ENCODE results near the gene INPP5F. TPM values are rescaled to one million over a fixed set of nuclear protein-coding genes. Genes with fewer than 3 reads are reported as not detected.

INPP5F gene
- total RNA-seq, 1 donor from 2014 or later: 46.1 TPM

GRCh38 chr10:119871881-119872609 lies 146.2 kb downstream of the INPP5F start:
- no peak for TF ChIP-seq CTCF (IDR thresholded peaks at IDR 0.05; ENCODE audit: unreplicated experiment)
- no peaks in the 10 kb centered on the region for H3K36me3 Mint-ChIP-seq (ENCODE audit: insufficient read depth)
- peak; percentile 56 for DNase-seq (ENCODE audit: low spot score, unreplicated experiment)
- no peaks in the 10 kb centered on the region for H3K27me3 Mint-ChIP-seq
- H3K27ac Mint-ChIP-seq: peak overlapping the region; percentile 92
- peak overlapping the region; percentile 92 for H3K4me3 Mint-ChIP-seq (ENCODE audit: low read depth)
- H3K9me3 Mint-ChIP-seq (ENCODE audit: low read depth): no peaks in the 10 kb centered on the region
- H3K4me1 Mint-ChIP-seq (ENCODE audit: low read depth): peaks cover 19% of the 10 kb centered on the region

DNA sequence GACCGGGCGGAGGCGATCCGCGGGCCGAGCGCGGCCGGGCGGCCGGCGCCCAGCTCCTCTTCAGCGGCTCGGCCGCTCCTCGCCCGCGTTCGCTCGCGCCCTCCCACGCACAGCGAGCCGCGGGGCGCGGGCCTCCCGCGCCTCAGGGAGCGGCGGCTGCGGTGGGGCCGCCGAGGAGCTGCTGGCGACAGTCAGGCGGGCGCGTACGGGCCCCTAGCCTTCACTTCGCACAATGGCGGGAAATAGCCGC lies 146.7 kb downstream of the INPP5F start, which contains the start of gene MCMBP:
Gene MCMBP, minus strand, starts transcription at position 234 of the 250 bp plus-strand sequence. CDS start 259 bp downstream, outside the sequence.
- TF ChIP-seq CTCF (IDR thresholded peaks at IDR 0.05; ENCODE audit: unreplicated experiment): no peak
- peak; percentile 20 for DNase-seq (ENCODE audit: low spot score, unreplicated experiment)
- Mint-ChIP-seq H3K36me3 (ENCODE audit: insufficient read depth) (no peaks in the 10 kb centered on the region), H3K4me1 (ENCODE audit: low read depth) (peaks cover 19% of the 10 kb centered on the region), H3K4me3 (ENCODE audit: low read depth) (peak within 1 kb of the TSS; percentile 92), H3K9me3 (ENCODE audit: low read depth) (no peaks in the 10 kb centered on the region), H3K27me3 (no peaks in the 10 kb centered on the region), H3K27ac (peak within 1 kb of the TSS; percentile 92)

DNA sequence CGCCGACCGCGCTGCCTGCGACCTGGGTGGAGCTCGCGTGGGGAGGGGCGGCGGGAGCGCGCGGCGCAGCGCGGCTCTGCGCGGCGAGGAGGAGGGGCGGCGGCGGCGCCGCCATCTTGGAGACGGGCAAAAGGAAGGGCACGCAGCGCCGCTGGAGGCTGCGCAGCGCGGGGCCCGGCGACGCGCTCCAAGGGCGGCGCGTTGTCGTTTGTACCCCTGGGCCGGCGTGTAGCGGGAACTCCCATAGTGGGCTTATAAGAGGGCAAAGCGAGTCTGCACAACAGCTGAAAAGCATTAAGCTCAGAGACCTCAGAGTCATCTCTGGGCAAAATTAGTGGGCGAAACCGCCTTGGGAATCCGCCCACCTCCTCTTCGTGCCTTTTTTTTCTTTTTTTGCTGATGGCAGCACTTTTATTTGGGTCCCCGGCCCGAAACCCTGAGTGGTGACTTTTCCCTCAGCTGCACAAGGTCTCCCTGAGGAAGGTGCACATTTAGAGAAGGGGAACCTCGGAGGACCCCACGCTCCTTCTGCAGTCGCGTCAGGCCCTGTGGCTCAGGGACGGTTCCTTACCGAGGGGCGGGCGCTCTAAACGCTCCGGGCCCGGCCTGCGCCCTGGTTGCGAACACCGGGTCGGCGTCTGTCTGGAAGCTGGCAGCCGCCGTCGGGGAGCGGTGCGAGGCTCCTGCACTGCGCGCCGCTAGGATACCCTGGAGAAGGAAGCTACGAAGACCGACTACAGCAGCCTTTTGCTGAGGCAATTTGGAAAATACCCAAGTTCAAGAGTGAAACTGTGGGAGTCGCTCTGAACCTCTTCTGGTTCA lies 147.2 kb downstream of the INPP5F start:
- DNase-seq (ENCODE audit: low spot score, unreplicated experiment): peak; percentile 64
- peaks cover 19% of the 10 kb centered on the region for H3K4me1 Mint-ChIP-seq (ENCODE audit: low read depth)
- H3K27ac Mint-ChIP-seq: peak overlapping the region; percentile 73
- no peaks in the 10 kb centered on the region for H3K27me3 Mint-ChIP-seq
- H3K9me3 Mint-ChIP-seq (ENCODE audit: low read depth): no peaks in the 10 kb centered on the region
- peak overlapping the region; percentile 81 for H3K4me3 Mint-ChIP-seq (ENCODE audit: low read depth)
- TF ChIP-seq CTCF (IDR thresholded peaks at IDR 0.05; ENCODE audit: unreplicated experiment): no peak
- H3K36me3 Mint-ChIP-seq (ENCODE audit: insufficient read depth): no peaks in the 10 kb centered on the region

DNA sequence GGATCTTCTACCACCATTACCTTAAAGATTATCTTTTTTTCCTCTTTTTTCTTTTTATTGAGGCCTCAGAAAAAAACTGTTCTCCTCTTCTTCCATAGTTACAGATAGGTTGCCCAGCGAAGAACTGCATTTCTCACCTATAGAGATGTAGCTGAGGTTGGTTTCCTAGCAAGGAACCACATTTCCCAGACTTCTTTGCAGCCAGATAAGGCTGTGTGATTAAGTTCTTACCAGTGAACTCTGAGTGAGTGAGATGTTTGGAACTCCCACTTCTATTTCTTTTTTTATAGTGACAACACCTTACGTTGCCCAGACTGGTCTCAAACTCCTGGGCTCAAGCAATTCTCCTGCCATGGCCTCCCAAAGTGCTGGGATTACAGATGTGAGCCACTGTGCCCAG lies 152.7 kb downstream of the INPP5F start:
- no peak for TF ChIP-seq CTCF (IDR thresholded peaks at IDR 0.05; ENCODE audit: unreplicated experiment)
- H3K4me1 Mint-ChIP-seq (ENCODE audit: low read depth): peaks cover 4% of the 10 kb centered on the region
- H3K27me3 Mint-ChIP-seq: no peaks in the 10 kb centered on the region
- no peak for DNase-seq (ENCODE audit: low spot score, unreplicated experiment)
- H3K27ac Mint-ChIP-seq: no peak overlapping the region
- no peak overlapping the region for H3K4me3 Mint-ChIP-seq (ENCODE audit: low read depth)
- no peaks in the 10 kb centered on the region for H3K9me3 Mint-ChIP-seq (ENCODE audit: low read depth)
- no peaks in the 10 kb centered on the region for H3K36me3 Mint-ChIP-seq (ENCODE audit: insufficient read depth)

Other genes starting within 250 kb of the INPP5F start
- gene RGS10, start 183.3 kb upstream of the INPP5F start, total RNA-seq: 0.96 and 2.0 TPM in 2 replicates
- gene TIAL1, start 129.1 kb upstream of the INPP5F start, total RNA-seq: 177 and 189 TPM in 2 replicates
- gene BAG3, start 74.7 kb upstream of the INPP5F start, total RNA-seq: 18.0 and 19.2 TPM in 2 replicates
- 44.9 and 47.0 TPM in 2 replicates for gene MCMBP, start 146.8 kb downstream of the INPP5F start, total RNA-seq
- gene SEC23IP, start 166.7 kb downstream of the INPP5F start, total RNA-seq: 67.8 and 75.6 TPM in 2 replicates

Data from progenitor cell of endocrine pancreas (in vitro differentiated cells).